Measurements from ENCODE around the gene KANK4. TPM values are rescaled to one million over a fixed set of nuclear protein-coding genes. Genes with fewer than 3 reads are reported as not detected.
A peak's percentile ranks its signal among the peaks of the same experiment; 100 is the strongest.

The KANK4 gene
- total and polyA plus RNA-seq, 12 donors, result 0.04 to 0.61 (median 0.19) TPM

GRCh38 chr1:62280150-62280549 is 39.1 kb downstream of the KANK4 start:
- peaks cover 0 to 18% (median 0%) of the 10 kb centered on the region in 11 donors for H3K9me3 ChIP-seq
- no peak for TF ChIP-seq CTCF (IDR thresholded peaks at IDR 0.05)
- DNase-seq (peak in 1 of 2 donors; percentile 46), ATAC-seq (peak in 6 of 8 donors; percentile 40 to 79 (median 52))
- no peaks in the 10 kb centered on the region for H3K36me3 ChIP-seq
- peaks cover 0 to 5% (median 0%) of the 10 kb centered on the region in 9 donors for H3K4me1 ChIP-seq
- no peak overlapping the region for H3K27ac ChIP-seq
- intact Hi-C loops (cut with DNase I), result loop anchor here in 1 of 10 donors (5.0 kb wide), 1 partner anchor 57 kb away; no protein-coding TSS in a partner anchor
- no peak overlapping the region for H3K4me3 ChIP-seq
- H3K27me3 ChIP-seq, result peaks cover 0 to 17% (median 13%) of the 10 kb centered on the region in 7 donors
- WGBS, 2 donors, result 59 to 63% methylated on average over 4 of the region's 4 CpGs

DNA sequence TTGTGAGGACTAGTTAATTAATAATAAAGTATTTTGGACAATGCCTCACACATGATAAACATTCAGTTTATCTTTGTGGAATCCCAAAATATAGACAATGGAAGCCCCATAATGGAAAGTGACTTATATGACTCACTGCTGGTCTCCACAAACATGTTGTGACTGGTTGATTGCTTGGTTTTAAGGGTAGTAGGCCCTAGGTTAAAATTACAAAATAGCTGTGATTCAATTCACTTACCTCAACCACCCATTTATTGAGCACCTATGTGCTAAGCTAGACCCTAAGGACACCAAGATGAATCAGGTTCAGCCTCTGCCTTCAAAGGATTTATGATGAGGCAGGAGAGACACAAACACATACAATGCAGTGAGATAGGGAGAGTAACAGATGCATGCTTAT is 42.4 kb downstream of the KANK4 start:
- intact Hi-C loops (cut with DNase I), result no loop called here
- H3K9me3 ChIP-seq, result peaks cover 0 to 18% (median 0%) of the 10 kb centered on the region in 11 donors
- peaks cover 0 to 5% (median 0%) of the 10 kb centered on the region in 9 donors for H3K4me1 ChIP-seq
- H3K27ac ChIP-seq, result no peak overlapping the region
- no peak for ATAC-seq
- no peak overlapping the region for H3K4me3 ChIP-seq
- DNase-seq, result no peak
- no peaks in the 10 kb centered on the region for H3K36me3 ChIP-seq
- H3K27me3 ChIP-seq, result peaks cover 0 to 8% (median 0%) of the 10 kb centered on the region in 7 donors
- TF ChIP-seq CTCF (IDR thresholded peaks at IDR 0.05), result no peak

DNA sequence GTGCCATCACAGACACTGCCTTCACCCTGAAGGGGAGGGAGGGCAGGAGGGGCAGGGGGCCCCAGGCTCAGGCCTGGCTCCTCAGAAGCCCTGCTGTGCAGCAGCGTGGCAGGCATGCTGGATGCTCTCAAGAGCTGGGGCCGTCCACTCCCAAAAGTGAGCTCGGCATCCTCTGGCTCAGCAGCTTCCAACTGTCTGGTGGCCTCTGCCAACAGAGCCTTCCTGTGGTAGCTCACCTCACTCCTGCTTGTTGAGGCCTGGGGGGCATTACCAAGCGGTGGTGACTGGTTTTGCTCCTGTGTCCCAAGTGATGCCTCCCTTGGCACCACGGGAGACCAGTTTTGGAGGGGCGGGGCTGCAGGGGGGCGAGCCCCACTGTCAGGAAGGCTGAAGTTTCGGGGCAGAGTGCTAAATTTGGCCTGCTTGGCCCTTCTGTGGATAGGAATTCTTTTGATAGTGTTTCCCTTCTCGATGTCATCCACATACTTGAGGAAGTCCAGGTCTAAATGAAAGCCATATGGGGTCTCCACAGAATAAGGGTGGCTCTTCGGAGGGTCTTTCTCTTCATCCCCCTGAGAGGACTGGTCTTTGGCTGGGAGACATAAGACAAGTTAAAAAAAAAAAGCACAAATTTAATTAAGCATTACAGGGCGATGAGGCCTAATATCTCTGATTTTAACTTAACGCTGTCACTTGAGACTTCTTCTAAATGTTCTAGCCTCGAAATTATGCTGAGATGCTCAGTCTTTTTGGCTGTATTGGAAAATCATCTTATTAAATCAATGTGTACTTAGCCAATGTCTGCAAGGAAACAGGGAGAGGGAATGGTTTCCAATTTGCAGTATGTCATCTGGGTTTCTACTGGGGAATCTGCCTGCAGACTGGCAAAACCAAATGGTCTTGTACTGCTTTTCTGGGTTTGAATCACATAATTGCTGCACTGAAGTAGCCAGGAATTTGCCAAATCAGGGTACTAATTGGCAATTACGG is 44.4 kb downstream of the KANK4 start:
- 73 to 80% methylated on average over 14 of the region's 14 CpGs for WGBS, 2 donors
- H3K27ac ChIP-seq, result no peak overlapping the region
- H3K9me3 ChIP-seq, result peaks cover 0 to 11% (median 0%) of the 10 kb centered on the region in 11 donors
- intact Hi-C loops (cut with DNase I), result no loop called here
- H3K27me3 ChIP-seq, result peaks cover 0 to 3% (median 0%) of the 10 kb centered on the region in 7 donors
- no peak for ATAC-seq
- peaks cover 0 to 2% (median 0%) of the 10 kb centered on the region in 9 donors for H3K4me1 ChIP-seq
- no peaks in the 10 kb centered on the region for H3K36me3 ChIP-seq
- H3K4me3 ChIP-seq, result no peak overlapping the region
- no peak for DNase-seq
- no peak for TF ChIP-seq CTCF (IDR thresholded peaks at IDR 0.05)

- Histone ChIP-seq H3K27me3 (peaks cover 0 to 3% (median 0%) of the 10 kb centered on the region in 7 donors), H3K9me3 (peaks cover 0 to 11% (median 0%) of the 10 kb centered on the region in 11 donors), H3K27ac (no peak overlapping the region), H3K4me1 (no peaks in the 10 kb centered on the region), H3K4me3 (no peak overlapping the region), H3K36me3 (no peaks in the 10 kb centered on the region)
- intact Hi-C loops (cut with DNase I), result no loop called here
- WGBS, 2 donors, result 97% methylated on average over 7 of the region's 7 CpGs
- ATAC-seq, result no peak
- no peak for DNase-seq
- no peak for TF ChIP-seq CTCF (IDR thresholded peaks at IDR 0.05)
Observed at GRCh38 chr1:62273953-62274352, 45.3 kb downstream of the KANK4 start.
